K562 (cell line): ENCODE data around the gene WASL. TPM values are rescaled to one million over a fixed set of nuclear protein-coding genes. Genes with fewer than 3 reads are reported as not detected.

Experiments used
- NFRKB ChIP-seq: fragments of 450-650 bp; IDR thresholded peaks from 2 replicates; pipeline ENCODE4 v1.6.1; 2016; ENCODE audit warnings: low read depth
- RFX1 ChIP-seq: fragments of 450-650 bp; IDR thresholded peaks from 2 replicates; pipeline ENCODE4 v1.6.1; 2016; ENCODE audit warnings: mild to moderate bottlenecking, moderate library complexity
- polyA plus RNA-seq, 8 experiments: library from polyadenylated mRNA; depleted of rRNA in 4 of 8; stranded (reverse) in 5 of 8; unstranded in 3 of 8; fragments of >200 nt; fragmentation: Nextera tagmentation in 2 of 8; fragmentation: Illumina TruSeq in 1 of 8; extraction: Ambion mirVana in 2 of 8; extraction: Trizol in 1 of 8; gene quantifications; 2 replicates each; pipeline versions ENCODE4 v1.2.1 to v1.2.3, GENCODE V29; 2011 to 2014; ENCODE audit warnings: inconsistent platforms in 1 of 8, missing spikeins in 1 of 8
- total RNA-seq, 7 experiments: library from RNA; depleted of rRNA in 6 of 7; stranded (reverse); fragments of >200 nt in 6 of 7; fragmentation: Illumina TruSeq in 2 of 7; extraction: Trizol in 2 of 7; gene quantifications; 2 replicates each; pipeline versions ENCODE4 v1.2.1 to v1.2.3, GENCODE V29; 2011 to 2021; ENCODE audit warnings: low replicate concordance in 1 of 7
- TF ChIP-seq, protein P1 (sequence below): IDR thresholded peaks from 2 replicates; pipeline ENCODE4 v1.6.1; 2012; ENCODE audit warnings: low read depth, low read length, improper control_type of control experiment, borderline replicate concordance
- TF ChIP-seq, protein P2 (sequence below), 2 experiments: fragments of 450-650 bp; formaldehyde crosslinking in 1 of 2; IDR thresholded peaks; 2 replicates each; pipeline versions ENCODE4 v1.4.0 to v1.6.1; 2014 to 2020; ENCODE audit warnings: mild to moderate bottlenecking in 2 of 2, borderline replicate concordance in 1 of 2, low read depth in 1 of 2
- TF ChIP-seq, protein P3 (sequence below): fragments of 450-650 bp; formaldehyde crosslinking; IDR thresholded peaks from 2 replicates; pipeline ENCODE4 v1.4.0; 2020; ENCODE audit warnings: mild to moderate bottlenecking, moderate library complexity
- TF ChIP-seq, protein P4 (sequence below): fragments of 250-450 bp; sonication (Bioruptor Pico); IDR thresholded peaks from 2 replicates; pipeline ENCODE4 v1.8.0; 2021; ENCODE audit warnings: moderate library complexity, mild to moderate bottlenecking, inconsistent platforms

WASL gene
- total and polyA plus RNA-seq, 9 of the 15 experiments (the other 6 are each of a cell fraction or from before 2014, with no cell fraction given), result 3.2 to 13.9 (median 8.3) TPM

DNA sequence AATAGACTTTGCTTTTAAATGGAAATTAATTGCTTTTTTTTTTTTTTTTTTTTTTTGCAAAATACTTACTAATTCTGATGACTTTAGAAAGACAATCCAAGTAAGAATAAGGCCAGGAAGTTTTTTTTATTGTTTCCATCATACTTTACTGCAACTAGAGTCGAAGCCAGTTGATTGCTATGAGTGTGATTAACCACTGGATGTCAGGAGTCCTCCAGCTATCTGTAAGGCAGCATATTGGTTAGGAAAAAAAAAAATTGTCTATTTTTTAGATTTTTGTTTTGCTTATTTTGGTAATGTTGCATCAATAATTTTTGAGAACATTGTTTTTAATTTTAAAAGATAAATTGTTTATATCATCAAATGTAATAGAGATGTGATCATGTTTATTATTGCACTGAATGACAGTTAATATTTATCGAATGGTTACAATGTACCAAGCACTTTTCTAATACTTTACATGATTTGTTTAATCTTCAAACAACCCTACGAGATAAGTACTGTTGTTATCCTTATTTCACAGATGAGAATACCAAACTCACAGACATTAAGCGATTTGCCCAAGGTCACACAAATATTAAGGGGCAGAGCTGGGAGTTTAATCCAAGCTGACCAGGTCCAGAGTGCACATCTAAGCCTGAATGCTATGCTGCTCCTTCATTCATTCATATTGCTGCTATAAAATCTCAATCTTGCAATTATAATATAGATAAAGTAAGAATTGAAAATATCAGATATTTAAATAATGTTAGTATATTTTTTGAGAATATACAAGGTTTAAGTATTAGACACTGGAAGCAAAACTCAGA, 113.0 kb downstream of the WASL start (continued):
- TF ChIP-seq, protein P1, sequence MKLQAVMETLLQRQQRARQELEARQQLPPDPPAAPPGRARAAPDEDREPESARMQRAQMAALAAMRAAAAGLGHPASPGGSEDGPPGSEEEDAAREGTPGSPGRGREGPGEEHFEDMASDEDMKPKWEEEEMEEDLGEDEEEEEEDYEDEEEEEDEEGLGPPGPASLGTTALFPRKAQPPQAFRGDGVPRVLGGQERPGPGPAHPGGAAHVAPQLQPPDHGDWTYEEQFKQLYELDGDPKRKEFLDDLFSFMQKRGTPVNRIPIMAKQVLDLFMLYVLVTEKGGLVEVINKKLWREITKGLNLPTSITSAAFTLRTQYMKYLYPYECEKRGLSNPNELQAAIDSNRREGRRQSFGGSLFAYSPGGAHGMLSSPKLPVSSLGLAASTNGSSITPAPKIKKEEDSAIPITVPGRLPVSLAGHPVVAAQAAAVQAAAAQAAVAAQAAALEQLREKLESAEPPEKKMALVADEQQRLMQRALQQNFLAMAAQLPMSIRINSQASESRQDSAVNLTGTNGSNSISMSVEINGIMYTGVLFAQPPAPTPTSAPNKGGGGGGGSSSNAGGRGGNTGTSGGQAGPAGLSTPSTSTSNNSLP, result peak; percentile 30; the same call in 1 of the 2 replicates
- TF ChIP-seq, protein P2, sequence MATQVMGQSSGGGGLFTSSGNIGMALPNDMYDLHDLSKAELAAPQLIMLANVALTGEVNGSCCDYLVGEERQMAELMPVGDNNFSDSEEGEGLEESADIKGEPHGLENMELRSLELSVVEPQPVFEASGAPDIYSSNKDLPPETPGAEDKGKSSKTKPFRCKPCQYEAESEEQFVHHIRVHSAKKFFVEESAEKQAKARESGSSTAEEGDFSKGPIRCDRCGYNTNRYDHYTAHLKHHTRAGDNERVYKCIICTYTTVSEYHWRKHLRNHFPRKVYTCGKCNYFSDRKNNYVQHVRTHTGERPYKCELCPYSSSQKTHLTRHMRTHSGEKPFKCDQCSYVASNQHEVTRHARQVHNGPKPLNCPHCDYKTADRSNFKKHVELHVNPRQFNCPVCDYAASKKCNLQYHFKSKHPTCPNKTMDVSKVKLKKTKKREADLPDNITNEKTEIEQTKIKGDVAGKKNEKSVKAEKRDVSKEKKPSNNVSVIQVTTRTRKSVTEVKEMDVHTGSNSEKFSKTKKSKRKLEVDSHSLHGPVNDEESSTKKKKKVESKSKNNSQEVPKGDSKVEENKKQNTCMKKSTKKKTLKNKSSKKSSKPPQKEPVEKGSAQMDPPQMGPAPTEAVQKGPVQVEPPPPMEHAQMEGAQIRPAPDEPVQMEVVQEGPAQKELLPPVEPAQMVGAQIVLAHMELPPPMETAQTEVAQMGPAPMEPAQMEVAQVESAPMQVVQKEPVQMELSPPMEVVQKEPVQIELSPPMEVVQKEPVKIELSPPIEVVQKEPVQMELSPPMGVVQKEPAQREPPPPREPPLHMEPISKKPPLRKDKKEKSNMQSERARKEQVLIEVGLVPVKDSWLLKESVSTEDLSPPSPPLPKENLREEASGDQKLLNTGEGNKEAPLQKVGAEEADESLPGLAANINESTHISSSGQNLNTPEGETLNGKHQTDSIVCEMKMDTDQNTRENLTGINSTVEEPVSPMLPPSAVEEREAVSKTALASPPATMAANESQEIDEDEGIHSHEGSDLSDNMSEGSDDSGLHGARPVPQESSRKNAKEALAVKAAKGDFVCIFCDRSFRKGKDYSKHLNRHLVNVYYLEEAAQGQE (IDR thresholded peaks at IDR 0.05; ENCODE audit: borderline replicate concordance), result peak; percentile 83
- TF ChIP-seq, protein P2 (CRISPR knock-in tag; IDR thresholded peaks at IDR 0.05; ENCODE audit: low read depth), result no peak
- TF ChIP-seq NFRKB (no peak), RFX1 (no peak)
- TF ChIP-seq, protein P3, sequence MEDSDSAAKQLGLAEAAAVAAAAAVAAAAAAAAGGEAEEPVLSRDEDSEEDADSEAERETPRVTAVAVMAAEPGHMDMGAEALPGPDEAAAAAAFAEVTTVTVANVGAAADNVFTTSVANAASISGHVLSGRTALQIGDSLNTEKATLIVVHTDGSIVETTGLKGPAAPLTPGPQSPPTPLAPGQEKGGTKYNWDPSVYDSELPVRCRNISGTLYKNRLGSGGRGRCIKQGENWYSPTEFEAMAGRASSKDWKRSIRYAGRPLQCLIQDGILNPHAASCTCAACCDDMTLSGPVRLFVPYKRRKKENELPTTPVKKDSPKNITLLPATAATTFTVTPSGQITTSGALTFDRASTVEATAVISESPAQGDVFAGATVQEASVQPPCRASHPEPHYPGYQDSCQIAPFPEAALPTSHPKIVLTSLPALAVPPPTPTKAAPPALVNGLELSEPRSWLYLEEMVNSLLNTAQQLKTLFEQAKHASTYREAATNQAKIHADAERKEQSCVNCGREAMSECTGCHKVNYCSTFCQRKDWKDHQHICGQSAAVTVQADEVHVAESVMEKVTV (CRISPR knock-in tag), result peak; percentile 97
- TF ChIP-seq, protein P4, sequence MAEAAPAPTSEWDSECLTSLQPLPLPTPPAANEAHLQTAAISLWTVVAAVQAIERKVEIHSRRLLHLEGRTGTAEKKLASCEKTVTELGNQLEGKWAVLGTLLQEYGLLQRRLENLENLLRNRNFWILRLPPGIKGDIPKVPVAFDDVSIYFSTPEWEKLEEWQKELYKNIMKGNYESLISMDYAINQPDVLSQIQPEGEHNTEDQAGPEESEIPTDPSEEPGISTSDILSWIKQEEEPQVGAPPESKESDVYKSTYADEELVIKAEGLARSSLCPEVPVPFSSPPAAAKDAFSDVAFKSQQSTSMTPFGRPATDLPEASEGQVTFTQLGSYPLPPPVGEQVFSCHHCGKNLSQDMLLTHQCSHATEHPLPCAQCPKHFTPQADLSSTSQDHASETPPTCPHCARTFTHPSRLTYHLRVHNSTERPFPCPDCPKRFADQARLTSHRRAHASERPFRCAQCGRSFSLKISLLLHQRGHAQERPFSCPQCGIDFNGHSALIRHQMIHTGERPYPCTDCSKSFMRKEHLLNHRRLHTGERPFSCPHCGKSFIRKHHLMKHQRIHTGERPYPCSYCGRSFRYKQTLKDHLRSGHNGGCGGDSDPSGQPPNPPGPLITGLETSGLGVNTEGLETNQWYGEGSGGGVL (CRISPR knock-in tag), result no peak
